ENCODE measurements around the gene TMEM179B. TPM values are rescaled to one million over a fixed set of nuclear protein-coding genes. Genes with fewer than 3 reads are reported as not detected.
A peak's percentile ranks its signal among the peaks of the same experiment; 100 is the strongest.

TMEM179B gene
- total and polyA plus RNA-seq, 8 donors, result 43.9 to 58.7 (median 51.3) TPM

- Histone ChIP-seq H3K36me3 (peaks cover 0 to 30% of the 10 kb centered on the region in 2 donors), H3K4me3 (no peak overlapping the region), H3K27me3 (no peaks in the 10 kb centered on the region), H3K4me1 (peaks cover 10 to 63% of the 10 kb centered on the region in 2 donors), H3K9me3 (no peaks in the 10 kb centered on the region), H3K27ac (no peak overlapping the region)
- intact Hi-C loops (cut with DNase I), result no loop called here
- TF ChIP-seq CTCF (IDR thresholded peaks at IDR 0.05), result no peak
- ATAC-seq (no peak), DNase-seq (no peak)
Measured at GRCh38 chr11:62835336-62835735, 48.1 kb downstream of the TMEM179B start.

GRCh38 chr11:62839050-62839945 lies 52.1 kb downstream of the TMEM179B start, which contains the start of gene WDR74:
TSS of gene WDR74 (minus strand) at chr11:62839590. CDS start at chr11:62839570, 20 bp downstream.
- Histone ChIP-seq H3K36me3 (peaks cover 0 to 19% of the 10 kb centered on the region in 2 donors), H3K4me3 (peak within 1 kb of the TSS; percentile 68 to 98), H3K9me3 (no peaks in the 10 kb centered on the region), H3K27me3 (no peaks in the 10 kb centered on the region), H3K4me1 (peaks cover 10 to 45% of the 10 kb centered on the region in 2 donors), H3K27ac (peak within 1 kb of the TSS; percentile 98 to 99)
- no peak for TF ChIP-seq CTCF (IDR thresholded peaks at IDR 0.05)
- intact Hi-C loops (cut with DNase I), result no loop called here
- peak; percentile 78 for ATAC-seq
- DNase-seq, result peak; percentile 93 to 99 (median 96)

Small RNAs within 50 kb of the gene (microRNA-seq; reads per million reads assigned to microRNA genes)
- 0.84 to 1.6 reads per million in 2 donors for gene MIR6514
- 0 to 0.14 reads per million in 2 donors for gene MIR6748

Other genes with a start within 250 kb of the TMEM179B start
Only the 30 nearest of the 31 such genes appear.
- 1,000 to 10,000 TPM in 1 of 2 donors, 100 to 1,000 TPM in 1; 973 to 1,076 TPM for gene EEF1G, start 213.5 kb upstream of the TMEM179B start, total RNA-seq
- gene EEF1G, start 213.5 kb upstream of the TMEM179B start, polyA plus RNA-seq (ENCODE audit: insufficient read length in 6 of 6), result 1,000 to 10,000 TPM; 2,175 to 2,492 (median 2,304) TPM
- gene TUT1, start 195.9 kb upstream of the TMEM179B start, total RNA-seq, result 10 to 100 TPM; 12.6 to 19.8 TPM
- gene TUT1, start 195.9 kb upstream of the TMEM179B start, polyA plus RNA-seq (ENCODE audit: insufficient read length in 6 of 6), result 10 to 100 TPM; 21.9 to 27.8 (median 23.4) TPM
- 10 to 100 TPM; 67.1 to 86.0 TPM for gene MTA2, start 185.5 kb upstream of the TMEM179B start, total RNA-seq
- 100 to 1,000 TPM in 2 of 6 donors, 10 to 100 TPM in 4; 90.1 to 110 (median 97.4) TPM for gene MTA2, start 185.5 kb upstream of the TMEM179B start, polyA plus RNA-seq (ENCODE audit: insufficient read length in 6 of 6)
- 10 to 100 TPM; 61.5 to 82.5 TPM for gene EML3, start 174.6 kb upstream of the TMEM179B start, total RNA-seq
- gene EML3, start 174.6 kb upstream of the TMEM179B start, polyA plus RNA-seq (ENCODE audit: insufficient read length in 6 of 6), result 10 to 100 TPM; 39.3 to 58.5 (median 53.5) TPM
- 1 to 10 TPM; 4.3 to 5.2 TPM for gene ROM1, start 174.1 kb upstream of the TMEM179B start, total RNA-seq
- gene ROM1, start 174.1 kb upstream of the TMEM179B start, polyA plus RNA-seq (ENCODE audit: insufficient read length in 6 of 6), result 1 to 10 TPM; 3.4 to 6.5 (median 5.9) TPM
- gene B3GAT3, start 165.4 kb upstream of the TMEM179B start, total RNA-seq, result 10 to 100 TPM; 44.1 to 46.2 TPM
- gene B3GAT3, start 165.4 kb upstream of the TMEM179B start, polyA plus RNA-seq (ENCODE audit: insufficient read length in 6 of 6), result 10 to 100 TPM; 19.0 to 35.6 (median 25.0) TPM
- 100 to 1,000 TPM; 270 to 325 TPM for gene GANAB, start 140.8 kb upstream of the TMEM179B start, total RNA-seq
- 100 to 1,000 TPM; 287 to 341 (median 312) TPM for gene GANAB, start 140.8 kb upstream of the TMEM179B start, polyA plus RNA-seq (ENCODE audit: insufficient read length in 6 of 6)
- gene INTS5, start 134.1 kb upstream of the TMEM179B start, total RNA-seq, result 10 to 100 TPM; 24.2 to 27.1 TPM
- gene INTS5, start 134.1 kb upstream of the TMEM179B start, polyA plus RNA-seq (ENCODE audit: insufficient read length in 6 of 6), result 10 to 100 TPM; 12.7 to 18.4 (median 17.5) TPM
- gene C11orf98, start 122.2 kb upstream of the TMEM179B start, total RNA-seq, result 10 to 100 TPM; 46.2 to 65.5 TPM
- 10 to 100 TPM; 42.6 to 64.7 (median 51.1) TPM for gene C11orf98, start 122.2 kb upstream of the TMEM179B start, polyA plus RNA-seq (ENCODE audit: insufficient read length in 6 of 6)
- 10 to 100 TPM; 12.8 to 21.8 TPM for gene CSKMT, start 122.1 kb upstream of the TMEM179B start, total RNA-seq
- gene CSKMT, start 122.1 kb upstream of the TMEM179B start, polyA plus RNA-seq (ENCODE audit: insufficient read length in 6 of 6), result 1 to 10 TPM; 5.1 to 7.4 (median 6.0) TPM
- 1 to 10 TPM; 6.6 to 6.7 TPM for gene UQCC3, start 115.7 kb upstream of the TMEM179B start, total RNA-seq
- gene UQCC3, start 115.7 kb upstream of the TMEM179B start, polyA plus RNA-seq (ENCODE audit: insufficient read length in 6 of 6), result 1 to 10 TPM; 6.2 to 9.0 (median 6.8) TPM
- 1 to 10 TPM; 6.0 to 8.2 TPM for gene LBHD1, start 115.1 kb upstream of the TMEM179B start, total RNA-seq
- gene LBHD1, start 115.1 kb upstream of the TMEM179B start, polyA plus RNA-seq (ENCODE audit: insufficient read length in 6 of 6), result 1 to 10 TPM; 4.4 to 9.9 (median 8.2) TPM
- 10 to 100 TPM; 67.5 to 74.4 TPM for gene UBXN1, start 108.3 kb upstream of the TMEM179B start, total RNA-seq
- gene UBXN1, start 108.3 kb upstream of the TMEM179B start, polyA plus RNA-seq (ENCODE audit: insufficient read length in 6 of 6), result 100 to 1,000 TPM; 140 to 169 (median 157) TPM
- 1 to 10 TPM in 1 of 2 donors, under 1 TPM in 1; 0.32 to 2.0 TPM for gene LRRN4CL, start 97.9 kb upstream of the TMEM179B start, total RNA-seq
- 1 to 10 TPM in 1 of 6 donors, under 1 TPM in 5; 0.32 to 1.2 (median 0.69) TPM for gene LRRN4CL, start 97.9 kb upstream of the TMEM179B start, polyA plus RNA-seq (ENCODE audit: insufficient read length in 6 of 6)
- 100 to 1,000 TPM in 1 of 2 donors, 10 to 100 TPM in 1; 77.8 to 109 TPM for gene BSCL2, start 80.0 kb upstream of the TMEM179B start, total RNA-seq
- 10 to 100 TPM; 39.9 to 51.9 (median 46.3) TPM for gene BSCL2, start 80.0 kb upstream of the TMEM179B start, polyA plus RNA-seq (ENCODE audit: insufficient read length in 6 of 6)
- gene GNG3, start 79.7 kb upstream of the TMEM179B start, total RNA-seq, result under 1 TPM in 1 of 2 donors, not detected in 1; 0.42 TPM
- gene GNG3, start 79.7 kb upstream of the TMEM179B start, polyA plus RNA-seq (ENCODE audit: insufficient read length in 6 of 6), result 1 to 10 TPM; 1.5 to 1.9 (median 1.6) TPM
- 10 to 100 TPM; 31.8 to 43.2 TPM for gene HNRNPUL2, start 59.9 kb upstream of the TMEM179B start, total RNA-seq
- 10 to 100 TPM; 79.9 to 95.4 (median 91.2) TPM for gene HNRNPUL2, start 59.9 kb upstream of the TMEM179B start, polyA plus RNA-seq (ENCODE audit: insufficient read length in 6 of 6)
- 10 to 100 TPM; 32.2 to 33.0 TPM for gene TTC9C, start 58.9 kb upstream of the TMEM179B start, total RNA-seq
- gene TTC9C, start 58.9 kb upstream of the TMEM179B start, polyA plus RNA-seq (ENCODE audit: insufficient read length in 6 of 6), result 10 to 100 TPM; 36.9 to 43.4 (median 39.8) TPM
- 10 to 100 TPM; 11.2 TPM for gene ZBTB3, start 33.2 kb upstream of the TMEM179B start, total RNA-seq
- 1 to 10 TPM; 7.3 to 9.6 (median 8.3) TPM for gene ZBTB3, start 33.2 kb upstream of the TMEM179B start, polyA plus RNA-seq (ENCODE audit: insufficient read length in 6 of 6)
- 10 to 100 TPM; 64.9 to 70.3 TPM for gene POLR2G, start 25.8 kb upstream of the TMEM179B start, total RNA-seq
- 100 to 1,000 TPM; 135 to 159 (median 148) TPM for gene POLR2G, start 25.8 kb upstream of the TMEM179B start, polyA plus RNA-seq (ENCODE audit: insufficient read length in 6 of 6)
- gene TAF6L, start 16.0 kb upstream of the TMEM179B start, total RNA-seq, result 10 to 100 TPM; 14.5 to 24.9 TPM
- gene TAF6L, start 16.0 kb upstream of the TMEM179B start, polyA plus RNA-seq (ENCODE audit: insufficient read length in 6 of 6), result 10 to 100 TPM; 26.6 to 35.2 (median 30.3) TPM
- gene TMEM223, start 4.6 kb downstream of the TMEM179B start, total RNA-seq, result 10 to 100 TPM; 15.7 to 16.2 TPM
- gene TMEM223, start 4.6 kb downstream of the TMEM179B start, polyA plus RNA-seq (ENCODE audit: insufficient read length in 6 of 6), result 10 to 100 TPM; 19.6 to 26.4 (median 20.7) TPM
- gene NXF1, start 18.0 kb downstream of the TMEM179B start, total RNA-seq, result 10 to 100 TPM; 67.8 to 73.0 TPM
- gene NXF1, start 18.0 kb downstream of the TMEM179B start, polyA plus RNA-seq (ENCODE audit: insufficient read length in 6 of 6), result 100 to 1,000 TPM; 118 to 157 (median 134) TPM
- 10 to 100 TPM; 38.9 to 40.5 TPM for gene STX5, start 44.6 kb downstream of the TMEM179B start, total RNA-seq
- gene STX5, start 44.6 kb downstream of the TMEM179B start, polyA plus RNA-seq (ENCODE audit: insufficient read length in 6 of 6), result 10 to 100 TPM; 49.5 to 55.7 (median 51.2) TPM
- gene TEX54, start 45.4 kb downstream of the TMEM179B start, total RNA-seq, result not detected
- under 1 TPM in 2 of 6 donors, not detected in 4; 0.36 to 0.69 TPM for gene TEX54, start 45.4 kb downstream of the TMEM179B start, polyA plus RNA-seq (ENCODE audit: insufficient read length in 6 of 6)
- 10 to 100 TPM; 24.6 to 45.4 TPM for gene WDR74, start 52.2 kb downstream of the TMEM179B start, total RNA-seq
- 10 to 100 TPM; 36.1 to 54.0 (median 43.3) TPM for gene WDR74, start 52.2 kb downstream of the TMEM179B start, polyA plus RNA-seq (ENCODE audit: insufficient read length in 6 of 6)
- 100 to 1,000 TPM; 131 to 228 TPM for gene SLC3A2, start 93.5 kb downstream of the TMEM179B start, total RNA-seq
- 100 to 1,000 TPM; 161 to 223 (median 180) TPM for gene SLC3A2, start 93.5 kb downstream of the TMEM179B start, polyA plus RNA-seq (ENCODE audit: insufficient read length in 6 of 6)
- 1 to 10 TPM; 1.2 to 2.3 TPM for gene CHRM1, start 134.0 kb downstream of the TMEM179B start, total RNA-seq
- under 1 TPM; 0.34 to 0.71 (median 0.52) TPM for gene CHRM1, start 134.0 kb downstream of the TMEM179B start, polyA plus RNA-seq (ENCODE audit: insufficient read length in 6 of 6)
- not detected for gene SLC22A6, start 197.6 kb downstream of the TMEM179B start, total RNA-seq
- under 1 TPM in 5 of 6 donors, not detected in 1; 0.08 to 0.34 (median 0.14) TPM for gene SLC22A6, start 197.6 kb downstream of the TMEM179B start, polyA plus RNA-seq (ENCODE audit: insufficient read length in 6 of 6)
- not detected for gene SLC22A8, start 228.4 kb downstream of the TMEM179B start, total RNA-seq
- under 1 TPM in 5 of 6 donors, not detected in 1; 0.17 to 0.54 (median 0.37) TPM for gene SLC22A8, start 228.4 kb downstream of the TMEM179B start, polyA plus RNA-seq (ENCODE audit: insufficient read length in 6 of 6)